Ureter (tissue), 1 donor: Measurements from ENCODE around the gene PLEKHG4B. TPM values are rescaled to one million over a fixed set of nuclear protein-coding genes. Genes with fewer than 3 reads are reported as not detected.
"Not testable (repeated sequence)": the region's sequence is repeated elsewhere in the genome, so short reads cannot be mapped to it uniquely, and the experiment has no call there.

Experiments used
- DNase-seq: peaks from one replicate; pipeline ENCODE4 v3.0.0-alpha.2; 2020; ENCODE audit warnings: low spot score
- total RNA-seq: library from RNA; stranded (reverse); gene quantifications from one replicate; pipeline ENCODE4 v1.2.4, GENCODE V29; 2023
- donor health status: DM: yes; HTN: yes; CAD: no.

The PLEKHG4B gene
- total RNA-seq, 1 donor from 2014 or later, result 9.5 TPM

DNA sequence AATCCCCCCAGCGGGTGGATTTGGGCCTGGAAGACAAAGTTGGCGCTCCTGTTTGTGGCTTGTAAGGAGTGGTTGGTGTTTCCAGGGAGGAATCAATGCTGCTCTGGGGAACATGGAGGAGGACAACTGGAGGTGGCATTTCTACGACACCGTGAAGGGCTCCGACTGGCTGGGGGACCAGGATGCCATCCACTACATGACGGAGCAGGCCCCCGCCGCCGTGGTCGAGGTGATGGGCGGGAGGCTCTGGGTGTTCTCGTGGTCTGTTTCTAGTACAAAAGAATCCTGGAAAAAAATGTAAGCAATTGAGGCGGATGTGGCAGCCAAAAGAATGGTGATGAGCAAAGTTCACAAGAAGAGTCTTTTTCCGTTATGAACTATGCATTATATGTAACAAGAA is 133.4 kb downstream of the PLEKHG4B start:
- DNase-seq, result no peak

DNA sequence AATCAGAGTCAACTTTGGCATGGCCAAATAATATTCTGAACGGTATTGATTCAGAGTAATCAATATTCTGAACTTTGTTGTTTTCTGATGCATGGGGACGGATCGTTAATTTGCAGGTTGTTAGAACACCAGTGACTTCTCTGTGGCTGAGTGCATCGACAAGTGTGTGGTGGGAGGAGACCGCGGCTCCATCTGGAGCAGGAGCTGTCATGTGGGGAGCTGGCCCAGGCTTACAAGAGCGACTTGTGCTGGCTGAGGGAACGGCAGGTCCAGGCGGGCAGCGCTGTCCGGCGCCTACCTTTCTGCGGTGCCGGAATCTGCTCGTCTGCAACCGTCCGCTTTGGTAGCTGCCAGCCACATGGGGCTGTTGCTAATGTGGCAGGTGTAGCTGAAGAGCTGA is 135.4 kb downstream of the PLEKHG4B start:
- not testable (repeated sequence) for DNase-seq

GRCh38 chr5:228886-229285 is 136.9 kb downstream of the PLEKHG4B start:
- DNase-seq, result no peak

DNA sequence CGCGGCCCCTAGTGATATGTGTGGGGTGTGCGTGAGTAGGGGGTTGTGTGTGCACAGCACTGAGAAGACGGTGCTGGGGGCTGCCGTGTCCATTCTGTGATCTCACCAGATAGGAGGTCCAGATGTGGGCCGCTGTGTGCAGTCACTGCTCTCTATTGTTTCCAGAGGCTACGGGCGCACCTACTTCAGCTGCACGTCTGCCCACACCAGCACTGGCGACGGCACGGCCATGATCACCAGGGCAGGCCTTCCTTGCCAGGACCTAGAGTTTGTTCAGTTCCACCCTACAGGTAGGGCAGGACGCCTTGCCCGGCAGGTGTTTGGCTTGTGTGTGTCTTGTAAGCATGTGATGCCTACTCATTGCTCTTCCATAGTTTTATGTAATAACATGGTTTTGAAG is 138.7 kb downstream of the PLEKHG4B start:
- DNase-seq, result no peak

GRCh38 chr5:231661-232060 is 139.7 kb downstream of the PLEKHG4B start:
- DNase-seq, result no peak

DNA sequence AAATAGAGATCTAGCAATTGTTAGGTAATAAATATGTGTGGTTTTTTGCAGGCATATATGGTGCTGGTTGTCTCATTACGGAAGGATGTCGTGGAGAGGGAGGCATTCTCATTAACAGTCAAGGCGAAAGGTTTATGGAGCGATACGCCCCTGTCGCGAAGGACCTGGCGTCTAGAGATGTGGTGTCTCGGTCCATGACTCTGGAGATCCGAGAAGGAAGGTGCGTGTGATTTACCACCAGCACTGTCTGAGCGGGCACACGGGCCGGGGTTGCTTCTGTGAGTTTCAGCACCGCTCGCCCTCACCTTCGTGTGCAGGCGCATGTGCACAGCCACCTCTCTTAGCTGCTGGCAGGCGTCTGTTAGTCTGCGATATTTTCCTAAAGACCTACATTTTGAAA is 141.5 kb downstream of the PLEKHG4B start:
- DNase-seq, result not testable (repeated sequence)

DNA sequence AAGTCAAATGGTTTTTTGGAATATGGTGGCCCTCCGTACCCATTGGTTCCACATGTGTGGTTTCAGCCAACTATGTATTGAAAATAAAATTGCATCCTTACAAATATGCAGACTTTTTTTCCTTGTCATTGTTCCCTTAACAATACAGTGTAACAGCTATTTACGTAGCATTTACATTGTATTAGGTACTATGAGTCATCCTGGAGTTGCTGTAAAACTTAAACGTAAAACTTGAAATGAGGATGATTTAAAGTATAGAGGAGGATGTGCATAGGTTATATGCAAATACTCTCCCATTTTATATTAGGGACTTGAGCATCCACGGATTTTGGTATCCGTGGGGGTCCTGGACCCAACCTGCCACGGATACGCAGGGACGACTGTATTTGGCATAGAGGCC is 142.5 kb downstream of the PLEKHG4B start:
- no peak for DNase-seq

GRCh38 chr5:235527-235926 is 143.6 kb downstream of the PLEKHG4B start:
- not testable (repeated sequence) for DNase-seq

- not testable (repeated sequence) for DNase-seq
Measured at GRCh38 chr5:237931-238330, 146.0 kb downstream of the PLEKHG4B start.

Other genes starting within 250 kb of the PLEKHG4B start
- gene LRRC14B, start 99.3 kb downstream of the PLEKHG4B start, total RNA-seq, result not detected
- 3.6 TPM for gene CCDC127, start 126.0 kb downstream of the PLEKHG4B start, total RNA-seq
- gene SDHA, start 126.2 kb downstream of the PLEKHG4B start, total RNA-seq, result 98.2 TPM
- gene PDCD6, start 179.5 kb downstream of the PLEKHG4B start, total RNA-seq, result 109 TPM
- gene AHRR, start 229.5 kb downstream of the PLEKHG4B start, total RNA-seq, result 7.4 TPM